Daoy (cell line): ENCODE measurements around the gene MPP3. TPM values are rescaled to one million over a fixed set of nuclear protein-coding genes. Genes with fewer than 3 reads are reported as not detected.

Source experiments
- total RNA-seq: library from RNA; depleted of rRNA; stranded (reverse); fragments of >200 nt; shearing (Covaris generic); gene quantifications from 2 replicates; pipeline ENCODE4 v1.2.3, GENCODE V29; 2014; rRNA removed

The MPP3 gene
- total RNA-seq, 1 experiment from 2014 or later, result 9.0 TPM

Other genes starting within 250 kb of the MPP3 start
- 8.6 and 13.1 TPM in 2 replicates for gene MEOX1, start 171.2 kb downstream of the MPP3 start, total RNA-seq
- gene SOST, start 74.4 kb downstream of the MPP3 start, total RNA-seq, result 0.29 TPM in 1 of 2 replicates, not detected in the other
- gene DUSP3, start 54.2 kb downstream of the MPP3 start, total RNA-seq, result 14.2 and 17.8 TPM in 2 replicates
- gene CFAP97D1, start 52.7 kb downstream of the MPP3 start, total RNA-seq, result not detected in 2 replicates
- 0.51 TPM in 1 of 2 replicates, not detected in the other for gene CD300LG, start 14.0 kb upstream of the MPP3 start, total RNA-seq
- gene MPP2, start 74.4 kb upstream of the MPP3 start, total RNA-seq, result 1.1 and 1.3 TPM in 2 replicates
- not detected in 2 replicates for gene PPY, start 109.3 kb upstream of the MPP3 start, total RNA-seq
- not detected in 2 replicates for gene PYY, start 120.8 kb upstream of the MPP3 start, total RNA-seq
- gene NAGS, start 171.5 kb upstream of the MPP3 start, total RNA-seq, result 0.09 and 1.1 TPM in 2 replicates
- 27.9 and 31.9 TPM in 2 replicates for gene TMEM101, start 181.8 kb upstream of the MPP3 start, total RNA-seq
- gene LSM12, start 233.5 kb upstream of the MPP3 start, total RNA-seq, result 41.0 and 42.6 TPM in 2 replicates
- 22.6 and 30.1 TPM in 2 replicates for gene G6PC3, start 237.6 kb upstream of the MPP3 start, total RNA-seq